ENCODE measurements around the gene GPR146.
"Not testable (repeated sequence)": the region's sequence is repeated elsewhere in the genome, so short reads cannot be mapped to it uniquely, and the experiment has no call there.

Gene GPR146

DNA sequence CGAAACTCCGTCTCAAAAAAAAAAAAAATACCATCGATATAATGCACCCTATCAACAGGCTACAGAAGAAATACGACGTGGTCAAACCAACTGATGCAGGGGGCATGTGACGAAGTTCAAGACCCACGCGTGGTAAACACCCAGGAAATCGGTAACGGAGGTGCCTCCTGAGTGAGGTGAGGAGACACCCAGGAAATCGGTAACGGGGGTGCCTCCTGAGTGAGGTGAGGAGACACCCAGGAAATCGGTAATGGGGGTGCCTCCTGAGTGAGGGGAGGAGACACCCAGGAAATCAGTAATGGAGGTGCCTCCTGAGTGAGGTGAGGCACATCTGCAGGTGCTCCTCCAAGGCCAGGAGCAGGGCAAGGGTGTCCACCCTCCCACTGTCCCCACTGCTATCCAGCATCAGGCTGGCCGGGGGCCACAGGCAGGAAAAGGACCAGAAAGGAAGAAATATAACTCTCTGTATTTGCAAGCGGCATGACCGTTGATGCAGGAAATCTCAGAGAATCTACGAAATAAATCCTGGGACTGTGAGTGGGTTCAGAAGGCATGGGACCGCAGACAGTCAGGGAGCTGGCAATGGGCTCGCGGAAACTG lies 10.7 kb upstream of the GPR146 start:
- H3K79me2 ChIP-seq = peaks cover 22% of the 10 kb centered on the region
- no peak overlapping the region for H3K9ac ChIP-seq
- no peak overlapping the region for H3K4me2 ChIP-seq (ENCODE audit: low read length)
- H3K27ac ChIP-seq = no peak overlapping the region
- H3K9me3 ChIP-seq (ENCODE audit: control insufficient read depth, low read length) = no peaks in the 10 kb centered on the region
- H3K27me3 ChIP-seq (ENCODE audit: control insufficient read depth, insufficient read depth, low read length) = no peaks in the 10 kb centered on the region
- no peak for TF ChIP-seq CTCF (IDR thresholded peaks at IDR 0.05)
- H3K36me3 ChIP-seq (ENCODE audit: control insufficient read depth, insufficient read depth, low read length) = no peaks in the 10 kb centered on the region
- no peak overlapping the region for H2AFZ ChIP-seq
- H3K4me3 ChIP-seq (ENCODE audit: low read depth, low read length) = no peak overlapping the region
- H3K4me1 ChIP-seq = peaks cover 7% of the 10 kb centered on the region

DNA sequence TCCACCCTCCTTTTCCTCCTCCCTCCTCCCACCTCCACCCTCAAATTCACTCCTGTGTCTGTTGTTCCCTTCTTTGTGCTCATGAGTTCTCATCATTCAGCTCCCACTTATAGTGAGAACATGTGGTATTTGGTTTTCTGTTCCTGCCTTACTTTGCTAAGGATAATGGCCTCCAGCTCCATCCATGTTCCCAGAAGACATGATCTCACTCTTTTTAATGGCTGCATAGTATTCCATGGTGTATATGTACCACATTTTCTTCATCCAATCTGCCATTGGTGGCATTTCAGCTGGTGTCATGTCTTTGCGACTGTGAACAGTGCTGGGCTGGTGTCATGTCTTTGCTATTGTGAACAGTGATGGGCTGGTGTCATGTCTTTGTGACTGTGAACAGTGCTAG lies 9.6 kb upstream of the GPR146 start:
- H3K4me3 ChIP-seq (ENCODE audit: low read depth, low read length); H2AFZ ChIP-seq; H3K9ac ChIP-seq; H3K27ac ChIP-seq; H3K9me3 ChIP-seq (ENCODE audit: control insufficient read depth, low read length); H3K27me3 ChIP-seq (ENCODE audit: control insufficient read depth, insufficient read depth, low read length); H3K4me2 ChIP-seq (ENCODE audit: low read length); H3K36me3 ChIP-seq (ENCODE audit: control insufficient read depth, insufficient read depth, low read length); H3K4me1 ChIP-seq: not testable (repeated sequence)
- H3K79me2 ChIP-seq = peaks cover 17% of the 10 kb centered on the region

DNA sequence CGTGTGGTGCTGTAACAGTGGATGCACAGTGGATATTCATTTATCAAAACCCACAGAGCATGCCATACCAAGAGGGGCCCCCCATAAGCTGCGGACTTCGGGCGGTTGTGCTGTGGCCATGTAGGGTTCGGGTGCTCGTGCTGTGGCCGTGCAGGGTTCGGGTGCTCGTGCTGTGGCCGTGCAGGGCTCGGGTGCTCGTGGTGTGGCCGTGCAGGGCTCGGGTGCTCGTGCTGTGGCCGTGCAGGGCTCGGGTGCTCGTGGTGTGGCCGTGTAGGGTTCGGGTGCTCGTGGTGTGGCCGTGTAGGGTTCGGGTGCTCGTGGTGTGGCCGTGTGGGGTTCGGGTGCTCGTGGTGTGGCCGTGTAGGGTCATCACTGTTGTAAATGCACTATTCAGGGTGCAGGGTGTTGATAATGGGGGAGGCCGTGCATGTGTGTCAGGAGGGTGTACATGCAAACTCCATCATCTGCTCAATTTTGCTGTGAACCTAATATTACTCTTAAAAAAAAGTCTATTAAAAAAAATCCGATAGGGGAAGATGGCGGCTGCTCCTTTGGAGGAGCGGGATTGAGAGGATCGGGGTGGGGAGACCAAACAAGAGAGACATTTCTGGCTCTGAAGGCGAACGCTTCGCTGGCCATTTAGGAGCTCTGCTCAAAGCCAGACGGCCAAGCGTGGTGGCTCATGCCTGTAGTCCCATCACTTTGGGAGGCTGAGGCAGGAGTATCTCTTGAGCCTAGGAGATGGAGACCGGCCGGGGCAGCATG lies 8.0 kb upstream of the GPR146 start:
- peaks cover 17% of the 10 kb centered on the region for H3K79me2 ChIP-seq
- not testable (repeated sequence) for H3K4me2 ChIP-seq (ENCODE audit: low read length); H3K4me1 ChIP-seq; H3K27me3 ChIP-seq (ENCODE audit: control insufficient read depth, insufficient read depth, low read length); H3K9ac ChIP-seq; H3K27ac ChIP-seq; H2AFZ ChIP-seq; H3K36me3 ChIP-seq (ENCODE audit: control insufficient read depth, insufficient read depth, low read length); H3K4me3 ChIP-seq (ENCODE audit: low read depth, low read length); H3K9me3 ChIP-seq (ENCODE audit: control insufficient read depth, low read length)

DNA sequence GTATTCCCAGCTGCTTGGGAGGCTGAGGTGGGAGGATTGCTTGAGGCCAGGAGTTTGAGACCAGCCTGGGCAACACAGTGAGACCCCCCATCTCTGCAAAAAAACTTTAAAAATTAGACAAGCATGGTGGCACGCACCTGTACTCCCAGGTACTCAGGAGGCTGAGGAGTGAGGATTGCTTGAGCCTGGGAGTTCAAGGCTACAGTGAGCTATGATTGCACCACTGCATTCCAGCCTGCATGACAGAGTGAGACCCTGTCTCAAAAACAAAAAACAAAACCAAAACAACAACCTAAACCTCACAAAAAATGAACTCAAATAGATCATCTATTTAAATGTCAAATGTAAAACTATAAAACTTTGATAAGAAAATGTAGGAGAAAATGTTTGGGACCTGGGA lies 4.1 kb upstream of the GPR146 start:
- not testable (repeated sequence) for H3K4me3 ChIP-seq (ENCODE audit: low read depth, low read length); H3K27me3 ChIP-seq (ENCODE audit: control insufficient read depth, insufficient read depth, low read length); H3K9me3 ChIP-seq (ENCODE audit: control insufficient read depth, low read length); H3K36me3 ChIP-seq (ENCODE audit: control insufficient read depth, insufficient read depth, low read length); H3K27ac ChIP-seq; H2AFZ ChIP-seq; H3K9ac ChIP-seq; H3K4me1 ChIP-seq; H3K4me2 ChIP-seq (ENCODE audit: low read length)
- peaks cover 10% of the 10 kb centered on the region for H3K79me2 ChIP-seq

DNA sequence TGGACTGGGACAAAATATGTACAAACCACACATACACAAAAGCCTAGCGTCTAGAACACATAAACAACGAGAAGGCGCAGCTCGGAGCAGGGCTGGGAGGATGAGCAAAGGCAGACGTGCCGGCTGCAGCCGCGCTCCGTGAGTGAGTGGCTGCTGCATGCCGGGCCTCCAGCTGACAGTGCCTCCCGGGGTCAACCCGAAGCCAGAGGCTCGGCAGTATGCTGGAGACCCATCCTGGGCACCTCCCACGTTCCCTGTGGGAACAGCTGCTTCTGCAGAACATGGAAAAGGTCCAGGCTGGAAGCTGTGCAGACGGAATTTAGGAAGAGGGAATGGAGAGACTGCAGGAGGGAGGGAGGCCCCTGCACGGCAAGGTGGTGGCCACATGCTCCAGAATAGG lies 3.6 kb upstream of the GPR146 start:
- Histone ChIP-seq H3K27me3 (ENCODE audit: control insufficient read depth, insufficient read depth, low read length) (no peaks in the 10 kb centered on the region), H3K79me2 (peaks cover 12% of the 10 kb centered on the region), H3K36me3 (ENCODE audit: control insufficient read depth, insufficient read depth, low read length) (no peaks in the 10 kb centered on the region), H3K27ac (no peak overlapping the region), H3K4me2 (ENCODE audit: low read length) (no peak overlapping the region), H2AFZ (no peak overlapping the region), H3K4me3 (ENCODE audit: low read depth, low read length) (no peak overlapping the region), H3K9ac (no peak overlapping the region), H3K4me1 (peaks cover 9% of the 10 kb centered on the region), H3K9me3 (ENCODE audit: control insufficient read depth, low read length) (no peaks in the 10 kb centered on the region)
- no peak for TF ChIP-seq CTCF (IDR thresholded peaks at IDR 0.05)

GRCh38 chr7:1041551-1042491 lies 2.5 kb upstream of the GPR146 start:
- TF ChIP-seq CTCF (IDR thresholded peaks at IDR 0.05) = no peak
- no peaks in the 10 kb centered on the region for H3K36me3 ChIP-seq (ENCODE audit: control insufficient read depth, insufficient read depth, low read length)
- H3K27ac ChIP-seq = no peak overlapping the region
- H3K9me3 ChIP-seq (ENCODE audit: control insufficient read depth, low read length) = no peaks in the 10 kb centered on the region
- H3K4me3 ChIP-seq (ENCODE audit: low read depth, low read length) = no peak overlapping the region
- no peaks in the 10 kb centered on the region for H3K27me3 ChIP-seq (ENCODE audit: control insufficient read depth, insufficient read depth, low read length)
- no peak overlapping the region for H3K4me2 ChIP-seq (ENCODE audit: low read length)
- no peak overlapping the region for H3K9ac ChIP-seq
- H3K79me2 ChIP-seq = peaks cover 16% of the 10 kb centered on the region
- H2AFZ ChIP-seq = no peak overlapping the region
- H3K4me1 ChIP-seq = peaks cover 20% of the 10 kb centered on the region

Data from parathyroid adenoma (tissue), 2 donors.